ENCODE measurements around the gene ADGRE3.

DNA sequence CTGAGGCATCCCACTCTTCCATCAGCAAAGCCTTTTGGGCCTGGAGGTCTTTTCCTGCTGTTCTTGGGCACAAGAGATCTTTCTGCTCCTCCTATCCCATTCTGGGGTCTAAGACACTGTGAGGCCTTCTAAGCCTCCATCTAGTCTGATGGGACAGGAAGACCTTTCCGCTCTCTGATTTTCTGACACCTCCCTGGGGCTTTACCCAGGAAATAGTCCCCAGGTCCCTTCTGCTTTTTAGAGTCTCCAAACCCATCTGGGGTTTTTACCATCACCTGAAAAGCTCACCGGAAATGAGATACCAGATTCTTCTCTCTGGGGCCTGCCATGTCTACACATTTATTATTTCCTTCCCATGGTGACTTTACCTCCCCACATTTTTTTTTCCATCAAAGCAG is 70.7 kb downstream of the ADGRE3 start:
- TF ChIP-seq, protein P1, sequence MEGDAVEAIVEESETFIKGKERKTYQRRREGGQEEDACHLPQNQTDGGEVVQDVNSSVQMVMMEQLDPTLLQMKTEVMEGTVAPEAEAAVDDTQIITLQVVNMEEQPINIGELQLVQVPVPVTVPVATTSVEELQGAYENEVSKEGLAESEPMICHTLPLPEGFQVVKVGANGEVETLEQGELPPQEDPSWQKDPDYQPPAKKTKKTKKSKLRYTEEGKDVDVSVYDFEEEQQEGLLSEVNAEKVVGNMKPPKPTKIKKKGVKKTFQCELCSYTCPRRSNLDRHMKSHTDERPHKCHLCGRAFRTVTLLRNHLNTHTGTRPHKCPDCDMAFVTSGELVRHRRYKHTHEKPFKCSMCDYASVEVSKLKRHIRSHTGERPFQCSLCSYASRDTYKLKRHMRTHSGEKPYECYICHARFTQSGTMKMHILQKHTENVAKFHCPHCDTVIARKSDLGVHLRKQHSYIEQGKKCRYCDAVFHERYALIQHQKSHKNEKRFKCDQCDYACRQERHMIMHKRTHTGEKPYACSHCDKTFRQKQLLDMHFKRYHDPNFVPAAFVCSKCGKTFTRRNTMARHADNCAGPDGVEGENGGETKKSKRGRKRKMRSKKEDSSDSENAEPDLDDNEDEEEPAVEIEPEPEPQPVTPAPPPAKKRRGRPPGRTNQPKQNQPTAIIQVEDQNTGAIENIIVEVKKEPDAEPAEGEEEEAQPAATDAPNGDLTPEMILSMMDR (IDR thresholded peaks at IDR 0.05) = no peak
- no peak for TF ChIP-seq EZH2 (IDR thresholded peaks at IDR 0.05; ENCODE audit: borderline replicate concordance, insufficient read depth, low read depth, low read length, poor library complexity, severe bottlenecking)
